Stimulated activated CD8-positive, alpha-beta memory T cell treated with anti-CD3 and anti-CD28 coated beads, Interleukin-7, amount 100 ng/mL, for 24 hours (primary cell): Measurements from ENCODE around the gene RUVBL1.

Experiments
- DNase-seq: peaks from one replicate; pipeline ENCODE4 v3.0.0-alpha.2; 2020; ENCODE audit warnings: low read depth

The RUVBL1 gene

DNA sequence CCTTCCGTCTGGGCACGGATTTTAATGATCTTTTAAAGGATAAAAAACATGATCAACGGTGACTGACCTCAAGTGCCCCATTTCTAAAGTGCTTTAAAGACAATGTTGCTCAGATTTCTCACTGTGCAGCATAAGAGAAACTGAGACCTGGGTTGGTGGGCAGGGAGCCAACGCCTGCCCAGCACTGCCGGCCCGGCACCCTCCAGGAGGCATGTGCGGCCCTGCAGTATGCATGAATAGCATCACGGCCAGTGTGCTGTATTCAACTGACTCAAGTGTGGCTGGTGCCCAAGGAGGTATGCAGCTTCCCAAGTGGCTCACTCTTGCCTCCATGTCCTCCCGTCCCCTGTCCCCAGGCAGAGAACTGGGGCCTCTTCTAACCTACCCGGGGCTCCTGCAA is 41.1 kb downstream of the RUVBL1 start:
- no peak for DNase-seq

DNA sequence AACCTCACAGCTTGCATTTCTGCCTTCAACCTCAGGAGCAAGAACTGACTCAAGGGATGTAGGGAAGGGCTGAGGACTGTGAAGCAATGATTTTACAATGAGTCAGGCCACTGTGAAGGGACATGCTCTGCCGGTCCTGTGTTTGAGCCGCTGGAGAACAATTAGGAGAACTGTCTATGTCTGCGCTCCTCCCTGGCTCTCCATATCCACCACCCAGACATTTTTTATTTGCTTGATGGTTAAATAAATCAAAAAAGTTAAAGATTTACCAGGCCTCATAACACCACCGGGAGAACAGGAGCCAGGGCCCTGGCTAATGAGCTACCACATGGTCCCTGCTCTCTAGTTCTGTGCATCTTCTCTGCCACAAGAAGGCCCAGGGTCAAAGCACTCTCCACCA is 41.8 kb downstream of the RUVBL1 start:
- DNase-seq, result no peak

DNA sequence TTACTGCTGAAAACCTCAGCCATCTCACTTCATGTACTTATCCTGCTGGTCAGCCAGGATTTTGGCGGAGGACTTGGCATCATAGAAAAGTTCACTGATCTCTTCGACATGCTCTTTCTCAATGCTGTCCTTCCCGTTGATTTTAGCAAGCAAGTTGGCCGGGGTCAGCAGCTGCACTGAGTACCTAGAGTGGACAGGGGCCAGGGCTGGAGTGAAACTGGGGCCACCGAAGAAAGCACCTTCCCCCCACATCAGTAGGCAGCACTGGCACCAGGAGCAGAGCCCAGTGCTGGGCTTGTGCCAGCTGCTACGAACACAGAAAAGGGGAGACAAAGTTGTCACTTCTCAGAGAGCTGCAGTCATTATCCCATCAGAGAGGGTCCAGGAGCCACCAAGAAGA is 42.4 kb downstream of the RUVBL1 start:
- no peak for DNase-seq

DNA sequence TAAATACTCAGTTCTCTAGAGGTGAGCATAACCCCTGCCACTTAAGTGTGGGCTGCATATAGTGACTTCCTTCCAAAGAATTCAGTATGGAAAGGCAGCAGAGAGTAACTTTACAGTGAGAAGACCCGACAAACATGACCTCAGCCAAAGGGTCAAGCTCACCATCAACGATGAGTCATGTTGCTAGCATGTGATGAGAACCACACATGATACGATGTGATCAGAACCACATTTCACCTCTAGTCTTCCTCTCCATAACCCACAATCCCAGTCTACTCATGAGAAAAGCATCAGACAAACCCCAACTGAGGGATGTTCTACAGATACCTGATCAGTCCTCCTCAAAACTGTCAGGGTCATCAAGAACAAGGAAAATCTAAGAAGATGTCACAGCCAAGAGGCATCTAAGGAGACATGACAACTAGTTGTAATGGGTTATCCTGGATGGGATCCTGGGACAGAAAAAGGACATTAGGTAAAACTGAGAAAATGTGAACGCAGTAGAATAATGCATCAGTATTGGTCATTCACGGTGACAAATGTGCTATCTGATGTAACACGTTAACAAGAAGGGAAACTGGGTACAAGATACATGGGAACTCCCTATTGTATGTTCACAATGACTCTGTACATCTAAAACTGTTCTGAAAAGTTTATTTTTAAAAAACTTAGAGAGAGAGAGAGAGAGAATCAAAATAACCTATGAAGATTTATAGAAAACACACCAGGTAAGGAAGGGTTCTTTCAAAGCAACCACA is 43.1 kb downstream of the RUVBL1 start:
- no peak for DNase-seq

DNA sequence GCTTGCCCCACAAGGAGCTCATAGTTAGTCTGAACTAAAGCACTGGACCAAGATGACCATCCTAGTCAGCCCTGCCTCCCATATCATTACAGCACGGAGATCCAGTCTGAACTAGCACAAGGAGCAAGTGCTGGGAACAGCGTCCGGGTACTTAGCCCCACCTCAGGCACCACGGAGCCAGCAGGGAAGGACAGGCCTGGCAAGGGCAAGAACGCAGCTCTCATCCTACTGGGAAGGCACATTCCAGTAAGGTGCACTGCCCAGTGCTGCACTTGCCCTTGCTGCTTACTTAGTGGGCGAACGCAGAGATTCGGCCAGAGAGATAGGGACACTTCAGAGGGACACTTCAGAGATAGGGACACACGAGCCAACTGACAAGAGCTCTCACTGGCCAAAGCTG is 43.8 kb downstream of the RUVBL1 start:
- no peak for DNase-seq

DNA sequence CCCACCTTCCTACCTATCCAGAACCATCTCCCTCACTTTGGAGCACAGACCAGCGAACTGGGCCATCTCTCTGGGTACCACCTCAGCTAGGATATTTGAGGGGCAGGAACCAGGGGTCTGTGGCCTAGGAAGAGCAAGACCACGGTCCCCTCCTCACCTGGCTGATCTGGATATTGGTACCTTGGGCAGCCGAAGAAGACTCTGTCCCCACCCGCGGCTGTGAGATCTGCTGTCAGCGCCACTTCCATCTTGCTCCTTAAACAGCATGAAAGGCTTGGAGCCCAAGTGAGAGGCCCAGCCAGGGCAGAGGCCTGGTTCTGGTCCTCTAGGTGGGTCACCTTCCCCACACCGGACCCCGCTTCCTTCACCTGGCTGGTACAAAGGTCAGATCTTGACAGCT is 44.7 kb downstream of the RUVBL1 start:
- DNase-seq, result no peak

DNA sequence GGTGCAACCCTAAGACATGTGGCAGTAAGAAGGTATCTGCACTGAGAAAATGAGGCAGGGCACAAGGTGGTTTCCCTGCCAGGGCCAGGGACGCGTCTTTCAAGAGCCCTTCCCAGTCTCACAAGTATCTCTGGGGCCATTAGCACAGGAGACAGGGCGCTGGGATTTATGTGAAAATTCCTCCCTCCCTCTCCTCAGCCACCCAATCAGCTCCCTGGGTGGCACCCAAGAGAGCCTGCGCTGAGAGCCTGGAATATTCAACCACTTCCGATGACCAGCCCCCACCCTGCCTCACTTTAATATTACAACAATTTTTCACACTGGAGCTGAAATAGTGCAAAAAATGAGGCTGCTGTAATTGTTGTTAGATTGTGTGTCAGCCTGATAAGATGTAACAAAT is 45.3 kb downstream of the RUVBL1 start:
- no peak for DNase-seq

DNA sequence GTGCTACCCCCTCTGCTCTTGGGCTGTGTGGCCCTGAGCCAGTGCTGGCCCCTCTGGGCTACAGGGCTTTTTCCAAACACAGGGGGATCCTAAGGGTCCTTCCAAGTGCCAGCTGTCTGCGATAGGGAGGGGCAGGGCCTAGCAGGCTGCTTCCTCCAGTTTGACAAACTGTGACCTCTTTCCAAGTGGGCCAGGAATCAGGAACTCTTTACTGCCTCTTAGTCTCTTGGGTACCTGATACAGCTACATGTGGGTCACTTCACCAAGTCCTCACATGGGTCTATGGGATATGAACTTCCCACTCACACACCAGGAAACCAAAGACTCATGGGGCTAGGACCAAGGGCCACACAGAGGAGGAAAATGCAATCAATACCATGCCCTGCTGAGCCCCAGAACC is 45.9 kb downstream of the RUVBL1 start:
- DNase-seq, result no peak

DNA sequence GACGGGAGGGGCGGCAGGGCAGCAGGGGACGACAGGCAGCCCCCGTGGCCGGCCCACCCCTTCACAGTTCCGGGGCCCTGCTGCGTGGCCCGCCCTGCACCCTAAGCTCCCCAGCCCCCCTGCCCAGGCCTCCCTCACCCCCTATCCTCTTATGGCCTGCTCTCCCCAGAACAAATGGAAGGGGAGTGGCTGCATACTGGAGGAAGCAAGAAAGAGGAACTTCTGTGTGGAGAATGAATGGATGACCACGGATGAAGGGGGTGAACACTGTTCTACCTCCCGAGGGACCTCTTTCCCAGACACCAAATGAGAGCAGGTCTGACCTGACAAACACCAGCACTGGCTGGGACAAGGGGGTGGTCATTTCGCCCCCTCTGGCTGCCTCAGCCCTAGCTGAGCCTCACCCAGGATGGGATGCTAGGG is 46.4 kb downstream of the RUVBL1 start:
- no peak for DNase-seq

DNA sequence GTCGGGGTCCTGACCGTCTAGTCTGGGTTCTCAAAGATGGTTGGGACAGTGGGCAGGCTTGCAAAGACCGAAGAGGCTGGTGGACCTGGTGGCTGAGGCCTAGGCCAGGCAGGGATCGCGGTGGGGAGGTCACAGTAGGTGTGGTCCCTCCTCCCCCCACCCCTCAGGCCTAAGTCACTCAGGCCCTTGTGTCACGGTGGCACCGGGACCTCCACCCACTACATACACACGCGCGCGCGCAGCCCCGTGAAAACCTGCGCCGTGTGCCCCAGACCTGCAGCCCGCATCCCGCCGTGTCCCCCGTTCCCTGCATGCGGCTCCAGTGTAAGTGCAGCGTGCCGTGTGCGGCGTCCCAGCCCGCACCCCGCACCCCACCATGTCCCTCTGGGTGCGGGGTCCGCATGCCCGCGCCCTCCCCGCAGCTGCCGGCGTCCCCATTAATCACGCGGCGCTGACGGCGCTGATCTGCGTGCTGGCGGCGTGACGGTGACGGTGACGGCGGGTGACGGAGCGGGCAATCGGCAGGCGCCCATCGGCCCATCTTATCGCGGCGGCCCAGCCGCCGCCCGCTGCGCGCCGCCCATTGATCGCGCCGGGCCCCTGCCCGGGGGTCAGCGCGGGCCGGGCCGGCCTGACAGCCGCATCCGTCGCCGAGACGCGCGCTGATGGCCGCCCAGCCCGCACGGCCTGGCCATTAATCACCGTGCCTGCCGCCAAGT is 47.0 kb downstream of the RUVBL1 start:
- no peak for DNase-seq

DNA sequence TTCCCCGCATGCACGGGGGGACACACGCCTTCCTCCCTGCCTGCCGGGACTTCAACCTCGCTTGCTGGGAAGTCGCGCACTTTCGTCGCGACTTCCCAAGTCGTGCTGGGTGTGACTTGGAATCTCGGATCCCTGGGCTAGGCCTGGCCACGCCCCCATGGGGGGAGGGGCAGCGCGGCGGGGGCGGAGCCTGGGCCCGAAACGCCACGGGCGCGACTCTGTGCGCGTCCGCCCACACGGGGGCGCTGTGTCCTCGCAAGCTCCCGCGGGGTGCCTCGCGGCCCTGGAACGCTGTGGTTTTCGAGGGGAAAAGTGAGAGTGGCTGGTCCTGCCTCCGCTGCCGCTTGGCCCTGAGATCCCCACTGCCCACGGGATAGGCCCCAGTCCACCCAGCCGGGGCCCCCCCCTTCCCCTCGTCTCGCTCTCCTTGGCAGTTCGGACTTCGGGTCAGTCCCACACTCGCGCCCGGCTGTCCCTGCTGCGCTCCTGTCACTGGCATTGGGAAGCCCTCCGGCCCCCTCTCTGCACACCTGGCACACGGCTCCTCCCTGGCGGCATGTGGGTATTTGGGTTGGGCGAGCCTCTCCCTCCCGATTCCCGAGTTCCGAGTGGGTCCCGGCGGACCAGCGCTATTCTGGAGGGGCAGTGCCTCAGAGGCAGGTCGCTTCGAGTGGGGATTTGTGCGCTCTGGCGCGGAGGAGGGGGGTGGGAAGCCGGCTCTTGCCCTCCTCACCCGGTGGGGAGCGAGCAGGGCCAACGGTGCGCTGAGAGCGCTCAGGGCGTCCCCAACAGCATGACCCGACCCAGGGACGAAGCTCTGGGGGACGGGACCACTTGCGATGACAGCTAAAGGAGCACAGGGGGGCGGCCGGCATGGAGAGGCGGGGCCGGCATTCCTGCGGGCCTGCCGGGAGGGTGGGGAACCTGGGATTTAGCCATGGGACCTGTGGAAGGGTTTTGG is 47.8 kb downstream of the RUVBL1 start:
- DNase-seq, result peak; percentile 65

DNA sequence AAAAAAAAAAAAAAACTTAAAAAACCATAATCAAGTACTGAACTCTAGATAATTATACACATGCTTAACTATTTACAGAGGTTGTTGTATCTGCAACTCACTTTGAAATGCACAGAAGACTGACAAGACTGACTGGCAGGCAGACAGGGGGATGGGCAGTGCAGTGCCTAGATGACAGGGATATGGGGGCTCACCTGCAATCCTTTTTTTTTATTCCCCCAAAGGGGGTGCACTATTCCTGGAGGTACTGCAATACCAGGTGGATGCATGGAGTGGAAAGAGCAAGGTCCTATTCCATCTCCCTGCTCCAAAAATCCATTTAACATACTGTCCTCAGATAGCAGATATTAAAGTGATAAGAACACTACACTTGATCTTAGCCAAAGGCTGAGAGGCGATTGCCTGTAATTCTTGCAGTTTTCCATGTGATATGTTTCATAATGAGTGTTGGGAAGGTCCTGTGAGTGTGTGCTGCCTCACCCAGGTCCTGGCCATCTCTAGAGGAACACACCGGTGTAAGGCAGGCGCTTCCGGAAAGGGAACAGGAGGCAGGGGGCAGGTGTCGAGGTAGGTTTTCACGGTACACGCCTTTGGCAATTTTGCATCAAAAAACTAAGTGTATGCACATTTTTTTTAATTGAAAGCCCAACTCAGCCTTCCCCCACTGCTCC is 48.6 kb downstream of the RUVBL1 start:
- DNase-seq, result no peak

DNA sequence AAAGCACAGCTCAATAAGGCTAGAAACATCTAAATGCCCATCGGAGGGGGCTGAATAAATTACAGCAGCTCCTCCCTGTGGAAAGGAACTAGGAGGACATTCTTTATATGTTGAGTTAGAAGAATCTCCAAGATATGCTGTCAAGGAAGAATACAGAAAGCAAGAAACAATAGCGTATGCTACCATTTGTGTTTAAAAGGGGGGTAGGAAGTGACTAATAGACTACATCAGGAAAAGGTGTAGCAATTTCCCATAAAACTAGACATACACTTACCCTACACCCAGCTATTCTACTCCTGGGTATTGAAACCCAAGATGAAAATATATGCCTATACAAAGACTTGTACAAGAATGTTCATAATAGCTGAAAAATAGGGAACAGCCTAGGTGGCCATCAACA is 49.8 kb downstream of the RUVBL1 start:
- no peak for DNase-seq

DNA sequence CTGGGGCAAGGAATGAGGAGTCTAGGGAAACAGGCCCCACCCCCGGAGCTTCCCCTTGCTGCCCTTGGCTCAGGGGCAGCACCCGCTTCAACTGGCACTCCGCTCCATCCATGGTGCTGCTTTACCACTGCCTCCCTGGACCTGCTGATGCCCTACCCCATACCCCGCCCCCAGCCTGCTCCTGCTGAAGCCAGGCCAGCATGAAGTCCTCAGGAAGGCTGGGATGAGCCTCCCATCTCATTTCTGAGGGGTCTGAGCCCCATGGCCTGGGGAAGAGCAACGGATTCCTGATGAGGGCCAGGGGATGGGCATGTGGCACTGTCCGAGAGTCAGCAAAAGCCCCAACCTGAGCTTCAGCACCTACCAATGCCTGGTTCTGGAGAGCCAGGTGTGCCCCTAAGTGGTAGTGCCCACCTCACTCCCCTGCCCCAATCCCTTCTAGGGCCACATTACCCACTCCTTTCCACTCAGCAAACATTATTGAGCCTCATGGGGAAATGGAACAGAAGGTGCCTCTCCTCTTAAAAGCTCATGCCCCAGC is 50.4 kb downstream of the RUVBL1 start:
- DNase-seq, result no peak

DNA sequence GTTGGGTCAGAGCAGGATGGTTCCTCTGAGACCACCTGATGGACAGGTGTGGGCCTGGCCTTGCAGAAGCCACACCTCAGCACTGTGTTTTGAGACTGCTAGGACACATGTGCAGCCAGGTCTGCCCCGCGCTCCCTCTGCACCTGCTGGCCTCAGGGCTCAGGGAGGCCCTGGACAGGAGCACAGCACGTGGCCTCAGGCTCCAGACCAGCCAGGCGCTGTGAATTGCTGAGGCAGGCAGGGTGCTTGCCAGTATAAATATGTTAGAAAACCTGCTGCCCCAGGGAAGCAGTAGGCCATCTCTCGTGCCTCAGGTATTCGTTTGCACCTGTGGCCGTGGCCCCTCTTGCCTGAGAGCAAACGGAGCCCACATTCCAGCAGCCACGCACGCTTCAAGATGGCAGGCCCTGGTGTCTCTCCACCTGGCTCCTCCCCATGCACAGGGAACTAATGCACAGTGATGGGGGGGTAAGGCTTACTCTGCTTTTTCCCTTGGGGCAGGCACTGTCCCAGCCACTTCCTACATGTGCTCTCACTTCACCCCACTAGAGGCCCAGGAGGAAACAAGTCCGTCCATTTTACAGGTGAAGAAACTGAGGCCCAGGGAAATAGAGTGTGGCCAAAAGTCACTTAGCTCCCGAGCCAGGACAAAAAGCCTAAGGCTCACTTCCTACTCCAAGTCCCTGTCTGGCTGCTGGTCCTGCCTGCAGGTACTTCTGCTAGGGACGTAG is 51.0 kb downstream of the RUVBL1 start:
- DNase-seq, result no peak

DNA sequence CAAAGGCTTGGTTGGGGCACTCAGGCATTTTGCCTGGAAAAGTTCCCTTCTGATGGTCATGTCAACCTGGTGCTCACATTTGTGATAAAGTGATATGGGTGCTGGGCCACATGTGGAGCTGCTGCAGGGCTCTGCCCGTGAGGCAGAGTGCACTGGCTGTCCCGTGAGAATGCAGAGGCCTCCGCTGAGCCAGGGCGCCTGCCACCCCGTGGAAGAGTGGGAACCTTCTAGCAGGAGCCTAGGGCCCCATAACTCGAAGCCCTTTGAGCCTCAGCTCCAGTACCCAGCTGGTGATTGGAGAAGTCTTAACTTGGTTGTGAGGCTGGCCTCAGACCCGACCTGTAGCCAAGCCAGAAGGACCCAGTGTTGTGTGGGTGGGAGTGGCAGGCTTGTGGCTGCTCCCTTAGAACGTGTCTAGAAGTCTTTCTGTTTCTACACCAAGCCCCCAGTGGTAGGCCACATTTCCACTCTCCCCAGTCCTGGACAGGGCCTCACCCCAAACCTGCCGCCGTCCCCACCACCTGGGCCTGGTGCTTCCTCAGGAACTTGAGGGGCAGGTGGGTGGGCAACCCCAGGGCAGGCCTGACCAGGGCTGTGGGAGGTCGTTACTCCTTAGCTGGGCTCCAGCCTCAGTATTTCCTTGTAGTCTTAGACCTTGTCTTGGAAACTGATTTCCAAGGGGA is 51.7 kb downstream of the RUVBL1 start:
- no peak for DNase-seq

DNA sequence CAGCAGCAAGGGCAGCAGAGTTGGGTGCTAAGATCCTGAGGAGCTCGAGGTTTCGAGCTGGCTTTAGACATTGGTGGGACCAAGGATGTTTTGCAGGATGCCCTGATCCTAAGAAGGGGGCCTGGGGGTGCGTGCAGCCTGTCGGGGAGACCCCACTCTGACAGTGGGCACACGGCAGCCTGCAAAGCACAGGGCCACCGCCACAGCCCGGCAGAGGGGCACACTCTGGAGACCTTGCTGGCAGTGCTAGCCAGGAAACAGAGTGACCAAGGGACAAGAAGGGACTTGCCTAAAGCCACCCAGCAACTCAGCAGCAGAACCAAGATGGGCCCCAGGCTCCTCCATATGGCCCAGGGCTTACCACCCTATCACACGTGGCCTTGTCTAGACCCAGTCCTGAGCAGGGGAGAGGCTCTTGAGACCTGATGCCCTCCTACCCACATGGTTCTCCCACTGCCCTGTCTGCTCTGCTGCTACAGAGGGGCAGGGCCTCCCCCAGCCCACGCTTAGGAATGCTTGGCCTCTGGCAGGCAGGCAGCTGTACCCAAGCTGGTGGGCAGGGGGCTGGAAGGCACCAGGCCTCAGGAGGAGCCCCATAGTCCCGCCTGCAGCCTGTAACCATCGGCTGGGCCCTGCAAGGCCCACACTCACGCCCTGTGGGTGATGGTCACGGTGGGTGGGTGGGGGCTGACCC is 52.6 kb downstream of the RUVBL1 start:
- no peak for DNase-seq

DNA sequence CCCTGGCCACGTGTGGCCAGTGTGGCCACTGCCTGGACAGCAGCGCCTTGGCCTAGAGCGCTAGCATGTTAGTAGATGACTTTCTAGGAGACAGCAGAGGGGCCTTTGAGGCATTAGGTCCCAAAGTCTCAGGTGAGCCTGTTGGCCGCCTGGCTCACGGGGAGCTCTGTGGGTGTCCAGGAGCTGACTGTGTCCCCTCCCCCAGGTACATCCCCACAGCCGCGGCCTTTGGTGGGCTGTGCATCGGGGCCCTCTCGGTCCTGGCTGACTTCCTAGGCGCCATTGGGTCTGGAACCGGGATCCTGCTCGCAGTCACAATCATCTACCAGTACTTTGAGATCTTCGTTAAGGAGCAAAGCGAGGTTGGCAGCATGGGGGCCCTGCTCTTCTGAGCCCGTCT is 54.3 kb downstream of the RUVBL1 start:
- no peak for DNase-seq

DNA sequence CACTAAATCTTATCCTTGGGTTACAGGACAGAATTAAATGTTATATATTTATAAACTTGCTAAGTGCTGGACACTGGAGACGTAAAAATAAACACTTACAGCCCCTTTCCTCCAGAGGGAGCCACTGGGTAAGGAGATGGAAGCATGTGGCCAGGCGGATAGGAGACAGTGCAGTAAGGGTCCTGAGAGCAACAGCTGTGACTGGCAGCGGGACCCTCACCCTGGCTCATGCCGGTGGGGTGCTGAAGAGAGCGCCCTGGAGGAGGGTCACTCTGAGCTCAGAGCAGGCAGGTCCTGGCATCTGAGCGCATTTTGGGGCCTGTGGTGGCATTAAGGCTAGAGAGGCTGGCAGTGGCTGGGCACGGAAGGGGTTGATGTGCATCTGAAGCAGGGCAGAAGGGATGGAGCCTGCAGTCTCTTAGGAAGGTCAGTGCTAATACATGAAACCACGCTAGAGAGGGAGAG is 55.4 kb downstream of the RUVBL1 start:
- no peak for DNase-seq

DNA sequence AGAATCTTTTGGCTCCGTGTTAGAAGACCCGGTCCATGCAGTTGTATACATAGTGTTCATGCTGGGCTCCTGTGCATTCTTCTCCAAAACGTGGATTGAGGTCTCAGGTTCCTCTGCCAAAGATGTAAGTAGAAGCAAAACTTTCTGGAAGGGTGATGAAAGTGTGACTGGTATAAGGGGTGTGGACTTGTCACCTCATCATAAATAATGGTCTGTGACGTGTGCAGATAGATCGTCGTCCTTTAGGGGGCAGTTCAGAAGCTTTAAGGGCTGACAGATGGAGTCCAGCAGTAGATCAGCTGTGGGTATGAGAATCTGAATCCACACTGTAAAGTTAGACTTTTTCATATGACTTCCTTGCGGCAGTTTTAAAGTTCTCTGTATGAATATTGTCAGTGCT is 56.1 kb downstream of the RUVBL1 start:
- no peak for DNase-seq
